BLaER1 treated with 17β-estradiol and CSF1 and Interleukin-3, amounts not matched to agents 10 nM and 100 nM (cell line): ENCODE measurements around the gene UBAC2.

Experiments
- H3K27ac ChIP-seq, 11 experiments: shearing (Covaris generic); formaldehyde crosslinking; 2 replicates each; pipeline ENCODE4 v1.8.1; 2022
- H3K27me3 ChIP-seq, 11 experiments: shearing (Covaris generic); formaldehyde crosslinking; 2 replicates each; pipeline ENCODE4 v1.8.1; 2022
- H3K36me3 ChIP-seq, 11 experiments: shearing (Covaris generic); formaldehyde crosslinking; 2 replicates each; pipeline ENCODE4 v1.8.1; 2022
- H3K4me1 ChIP-seq, 10 experiments: shearing (Covaris generic); formaldehyde crosslinking; 2 replicates each; pipeline ENCODE4 v1.8.1; 2022
- H3K4me2 ChIP-seq, 11 experiments: shearing (Covaris generic); formaldehyde crosslinking; 2 replicates each; pipeline ENCODE4 v1.8.1; 2022
- H3K4me3 ChIP-seq, 10 experiments: shearing (Covaris generic); formaldehyde crosslinking; 2 replicates each; pipeline ENCODE4 v1.8.1; 2022
- H3K9ac ChIP-seq, 11 experiments: shearing (Covaris generic); formaldehyde crosslinking; 2 replicates each; pipeline ENCODE4 v1.8.1; 2022
- H3K9me3 ChIP-seq, 11 experiments: shearing (Covaris generic); formaldehyde crosslinking; replicated peaks in 1 of 11; 2 replicates each; pipeline ENCODE4 v1.8.1; 2022
- H4K20me1 ChIP-seq, 11 experiments: shearing (Covaris generic); formaldehyde crosslinking; 2 replicates each; pipeline ENCODE4 v1.8.1; 2022
- Cebpa-rat ChIP-seq, 11 experiments: shearing (Covaris generic); IDR thresholded peaks; 2 replicates each; pipeline ENCODE4 v1.8.1; 2022

Gene UBAC2

DNA sequence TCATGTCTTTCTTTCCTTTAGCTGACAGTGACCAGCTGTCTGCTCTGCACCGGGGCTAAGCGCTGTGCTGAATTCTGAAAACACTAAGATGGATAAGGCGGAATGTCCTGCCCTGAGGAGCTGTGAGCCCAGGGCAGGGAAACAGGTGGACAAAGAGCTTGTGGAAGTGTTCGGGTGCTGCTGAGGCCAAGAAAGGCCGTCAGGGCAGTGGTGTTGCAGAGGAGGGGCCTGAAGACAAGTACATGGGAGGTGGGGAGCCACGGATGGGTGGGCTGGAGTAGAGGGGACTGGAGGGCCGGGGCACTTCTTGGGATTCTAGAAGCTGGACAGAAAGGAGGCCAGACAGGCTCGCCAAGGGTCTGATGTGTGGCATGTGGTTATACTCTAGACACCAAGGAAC, 172.8 kb downstream of the UBAC2 start:
- H3K4me3 ChIP-seq: no peak overlapping the region
- no peak overlapping the region for H3K9ac ChIP-seq
- H3K27ac ChIP-seq: peak overlapping the region in 1 of 11 experiments; percentile 18; a peak in 1 of 22 replicates
- TF ChIP-seq Cebpa-rat (IDR thresholded peaks at IDR 0.05): no peak
- H3K4me2 ChIP-seq: peak overlapping the region in 10 of 11 experiments; percentile 49 to 93 (median 81); a peak in 14 of 22 replicates
- H3K9me3 ChIP-seq: peaks cover 0 to 1% (median 0%) of the 10 kb centered on the region in 11 experiments; a peak in 3 of 22 replicates
- peaks cover 34 to 60% (median 44%) of the 10 kb centered on the region in 10 experiments for H3K4me1 ChIP-seq
- peaks cover 52 to 80% (median 70%) of the 10 kb centered on the region in 11 experiments for H3K36me3 ChIP-seq
- H4K20me1 ChIP-seq: peaks cover 0 to 16% (median 4%) of the 10 kb centered on the region in 11 experiments; a peak in 7 of 22 replicates
- H3K27me3 ChIP-seq: no peaks in the 10 kb centered on the region

DNA sequence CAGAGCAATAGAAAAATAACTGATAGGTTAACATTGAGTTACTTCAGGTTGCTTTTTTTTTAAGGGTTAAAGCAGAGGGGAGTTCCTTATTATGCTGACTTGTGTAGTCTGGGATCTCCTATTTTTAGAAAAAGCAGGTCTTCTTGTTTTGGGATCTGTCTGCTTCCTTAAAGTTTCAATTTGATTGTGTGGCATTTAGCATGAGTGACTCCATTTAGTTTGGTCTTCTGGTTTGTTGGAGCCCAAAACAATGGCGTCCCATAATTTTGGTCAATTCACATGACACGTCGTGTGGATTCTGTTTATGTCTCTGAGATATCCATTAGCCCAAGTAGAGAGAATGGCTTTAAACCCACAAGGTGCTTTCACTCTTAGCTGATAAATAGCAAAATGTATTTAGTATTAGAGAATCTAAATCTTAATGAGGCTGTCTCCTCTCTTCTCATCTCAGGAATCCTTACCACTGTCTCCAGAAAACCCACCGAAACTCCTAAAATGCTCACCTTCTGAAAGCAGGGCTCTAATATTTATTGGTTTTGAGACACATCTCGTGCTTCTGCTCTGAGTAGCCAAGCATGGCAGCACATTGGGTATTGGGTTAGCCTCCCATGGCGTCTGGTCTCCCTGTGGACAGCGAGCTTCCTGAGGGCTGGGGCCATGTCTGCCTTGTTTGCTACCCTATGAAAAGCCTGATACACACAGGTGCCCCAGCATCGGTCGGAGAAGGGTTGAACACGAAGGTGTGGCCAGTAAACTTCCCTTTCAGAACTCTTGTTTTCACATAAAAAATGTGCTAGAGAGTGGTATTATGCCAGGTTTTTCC, 173.7 kb downstream of the UBAC2 start:
- no peak for TF ChIP-seq Cebpa-rat (IDR thresholded peaks at IDR 0.05)
- Histone ChIP-seq H3K4me1 (peaks cover 44 to 70% (median 53%) of the 10 kb centered on the region in 10 experiments), H3K27me3 (no peaks in the 10 kb centered on the region), H3K9me3 (peaks cover 0 to 5% (median 0%) of the 10 kb centered on the region in 11 experiments; a peak in 4 of 22 replicates), H3K4me3 (no peak overlapping the region), H3K9ac (peak overlapping the region in 2 of 11 experiments; percentile 24 to 54; a peak in 2 of 22 replicates), H4K20me1 (peaks cover 0 to 16% (median 4%) of the 10 kb centered on the region in 11 experiments; a peak in 7 of 22 replicates), H3K36me3 (peaks cover 43 to 79% (median 69%) of the 10 kb centered on the region in 11 experiments), H3K27ac (peak overlapping the region; percentile 8 to 77 (median 66); a peak in 17 of 22 replicates), H3K4me2 (peak overlapping the region; percentile 71 to 93 (median 82))

DNA sequence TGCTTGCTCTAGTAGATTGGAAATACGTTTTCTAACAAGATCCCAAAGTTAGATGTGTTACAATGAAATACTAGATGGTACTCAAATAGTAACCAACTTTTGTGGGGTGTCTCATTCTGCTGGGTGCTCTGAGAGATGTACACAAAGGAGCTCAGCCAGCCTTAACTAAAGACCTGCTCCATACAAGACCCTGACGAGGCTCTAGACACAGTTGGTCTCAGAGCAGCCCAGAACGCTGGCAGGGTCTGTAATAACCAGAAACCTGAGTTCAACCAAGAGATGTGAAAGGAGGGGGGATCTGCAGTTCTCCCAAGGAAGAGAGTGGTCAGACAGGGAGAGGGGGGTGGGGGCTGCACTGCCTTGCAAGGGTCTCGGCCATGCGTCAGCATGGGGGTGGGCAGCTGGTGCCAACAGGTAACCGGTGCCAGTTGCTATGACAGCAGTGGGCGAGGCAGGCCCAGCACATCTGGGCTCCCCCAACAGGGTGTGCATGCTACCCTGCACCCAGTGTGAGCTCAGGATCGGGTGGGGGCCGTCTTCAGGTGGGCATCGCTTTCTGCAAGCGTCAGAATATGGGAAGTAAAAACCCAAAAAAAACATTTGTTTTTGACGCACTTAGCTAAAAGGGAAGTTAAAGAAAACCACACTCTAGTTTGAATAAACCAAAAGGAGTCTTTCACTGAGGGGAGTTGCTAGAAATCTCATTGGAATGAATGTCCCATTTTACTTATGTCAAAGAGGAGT, 174.5 kb downstream of the UBAC2 start:
- Histone ChIP-seq H3K4me1 (peaks cover 49 to 75% (median 59%) of the 10 kb centered on the region in 10 experiments), H3K9me3 (peaks cover 0 to 5% (median 0%) of the 10 kb centered on the region in 11 experiments; a peak in 4 of 22 replicates), H3K4me3 (no peak overlapping the region; a peak in 2 of 20 replicates), H3K27ac (peak overlapping the region; percentile 8 to 77 (median 66); a peak in 19 of 22 replicates), H3K36me3 (peaks cover 37 to 79% (median 63%) of the 10 kb centered on the region in 11 experiments), H4K20me1 (peaks cover 0 to 16% (median 4%) of the 10 kb centered on the region in 11 experiments; a peak in 7 of 22 replicates), H3K4me2 (peak overlapping the region; percentile 71 to 93 (median 82)), H3K27me3 (no peaks in the 10 kb centered on the region), H3K9ac (peak overlapping the region in 7 of 11 experiments; percentile 24 to 68 (median 29); a peak in 7 of 22 replicates)
- no peak for TF ChIP-seq Cebpa-rat (IDR thresholded peaks at IDR 0.05)

DNA sequence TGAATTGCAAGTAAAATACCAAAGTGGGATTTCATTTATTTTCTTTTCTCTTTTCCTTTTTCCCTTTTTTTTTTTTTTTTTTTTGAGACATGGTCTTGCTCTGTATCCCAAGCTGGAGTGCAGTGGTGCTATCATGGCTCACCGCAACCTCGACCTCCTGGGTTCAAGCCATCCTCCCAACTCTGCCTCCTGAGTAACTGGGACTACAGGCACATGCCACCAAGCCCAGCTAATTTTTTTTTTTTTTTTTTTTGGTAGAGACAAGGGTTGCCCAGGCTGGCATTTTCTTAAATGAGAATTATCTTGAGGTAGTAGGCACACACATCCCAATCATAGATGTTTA, 175.1 kb downstream of the UBAC2 start:
- peak overlapping the region; percentile 71 to 93 (median 82) for H3K4me2 ChIP-seq
- peak overlapping the region; percentile 4 to 77 (median 66); a peak in 19 of 22 replicates for H3K27ac ChIP-seq
- H3K9ac ChIP-seq: peak overlapping the region in 6 of 11 experiments; percentile 2 to 68 (median 29); a peak in 7 of 22 replicates
- no peak for TF ChIP-seq Cebpa-rat (IDR thresholded peaks at IDR 0.05)
- peaks cover 0 to 5% (median 0%) of the 10 kb centered on the region in 11 experiments; a peak in 4 of 22 replicates for H3K9me3 ChIP-seq
- H3K4me3 ChIP-seq: peak overlapping the region in 1 of 10 experiments; percentile 17; a peak in 1 of 20 replicates
- H4K20me1 ChIP-seq: peaks cover 0 to 16% (median 4%) of the 10 kb centered on the region in 11 experiments; a peak in 7 of 22 replicates
- peaks cover 37 to 79% (median 63%) of the 10 kb centered on the region in 11 experiments for H3K36me3 ChIP-seq
- peaks cover 49 to 75% (median 59%) of the 10 kb centered on the region in 10 experiments for H3K4me1 ChIP-seq
- H3K27me3 ChIP-seq: no peaks in the 10 kb centered on the region

DNA sequence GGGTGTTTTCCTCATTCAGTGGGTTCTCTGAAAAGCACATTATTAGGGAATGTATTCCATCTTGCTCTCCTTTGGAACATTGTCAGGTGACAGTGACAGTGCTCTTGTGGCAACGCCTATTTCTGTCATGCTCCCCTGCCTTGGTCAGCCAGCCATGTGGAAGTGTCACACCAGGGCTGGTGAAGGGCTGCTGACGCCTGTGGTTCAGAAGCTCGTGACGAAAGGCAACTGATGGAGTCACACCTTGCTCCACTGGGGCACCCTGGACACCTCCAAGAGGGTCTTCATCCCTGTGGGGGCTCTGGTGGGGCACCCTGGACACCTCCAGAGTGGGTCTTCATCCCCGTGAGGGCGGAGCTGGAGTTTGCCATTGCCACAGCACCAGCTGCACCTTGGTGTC, 175.5 kb downstream of the UBAC2 start:
- TF ChIP-seq Cebpa-rat (IDR thresholded peaks at IDR 0.05): no peak

DNA sequence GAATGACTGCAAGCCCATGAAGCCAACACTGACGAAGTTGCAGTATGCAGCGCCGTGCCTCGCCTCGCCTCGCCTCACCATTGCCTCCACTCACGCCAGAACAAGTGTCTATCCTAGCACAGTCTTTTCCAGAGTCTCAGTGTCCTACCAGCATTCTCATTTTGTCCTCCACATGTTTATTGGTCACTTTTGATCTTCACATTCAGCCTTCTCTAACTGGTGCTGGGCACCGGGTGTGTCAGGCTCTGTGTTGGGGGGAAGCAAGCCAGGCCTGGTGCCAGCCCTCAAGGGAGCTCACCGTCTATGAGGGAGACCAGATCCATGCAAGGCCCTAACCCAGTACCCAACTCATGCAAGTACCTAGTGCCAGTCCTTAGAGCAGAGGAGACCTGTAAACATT, 176.3 kb downstream of the UBAC2 start:
- TF ChIP-seq Cebpa-rat (IDR thresholded peaks at IDR 0.05): no peak

More for the DNA sequence above, 175.5 kb downstream of the UBAC2 start:
- H3K27ac ChIP-seq: peak overlapping the region; percentile 4 to 77 (median 66); a peak in 19 of 22 replicates
- peak overlapping the region in 1 of 10 experiments; percentile 17; a peak in 1 of 20 replicates for H3K4me3 ChIP-seq
- peak overlapping the region in 8 of 11 experiments; percentile 2 to 68 (median 22); a peak in 7 of 22 replicates for H3K9ac ChIP-seq
- peaks cover 0 to 16% (median 4%) of the 10 kb centered on the region in 11 experiments; a peak in 7 of 22 replicates for H4K20me1 ChIP-seq
- H3K4me2 ChIP-seq: peak overlapping the region; percentile 71 to 93 (median 82)
- H3K27me3 ChIP-seq: no peaks in the 10 kb centered on the region
- peaks cover 49 to 75% (median 60%) of the 10 kb centered on the region in 10 experiments for H3K4me1 ChIP-seq
- H3K36me3 ChIP-seq: peaks cover 37 to 79% (median 64%) of the 10 kb centered on the region in 11 experiments
- H3K9me3 ChIP-seq: peaks cover 0 to 5% (median 0%) of the 10 kb centered on the region in 11 experiments; a peak in 4 of 22 replicates

DNA sequence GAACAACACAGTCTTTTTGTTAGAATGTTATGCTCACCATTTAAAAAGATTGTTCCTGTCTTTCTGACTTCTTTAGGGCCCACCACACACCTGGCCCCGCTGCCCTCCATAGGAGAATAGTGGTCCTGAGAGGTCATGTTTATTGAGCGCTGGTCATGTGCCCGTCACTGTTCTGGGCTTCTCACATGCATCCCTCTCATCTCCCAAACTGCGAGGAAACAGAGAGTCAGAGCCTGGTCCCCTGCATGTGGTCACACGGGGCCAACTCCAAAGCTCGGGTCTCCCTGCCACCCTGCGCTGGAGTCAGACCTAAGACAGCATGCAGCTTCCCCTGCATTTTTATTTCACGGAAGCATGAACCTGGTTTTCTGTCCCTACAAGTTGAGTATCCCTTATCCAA, 177.0 kb downstream of the UBAC2 start:
- Histone ChIP-seq H3K4me3 (no peak overlapping the region), H3K4me2 (peak overlapping the region in 1 of 11 experiments; percentile 91; a peak in 3 of 22 replicates), H4K20me1 (peaks cover 0 to 21% (median 7%) of the 10 kb centered on the region in 11 experiments; a peak in 10 of 22 replicates), H3K27ac (no peak overlapping the region), H3K4me1 (peaks cover 54 to 84% (median 71%) of the 10 kb centered on the region in 10 experiments), H3K9me3 (peaks cover 0 to 5% (median 0%) of the 10 kb centered on the region in 11 experiments; a peak in 3 of 22 replicates), H3K27me3 (no peaks in the 10 kb centered on the region), H3K9ac (no peak overlapping the region), H3K36me3 (peaks cover 29 to 70% (median 55%) of the 10 kb centered on the region in 11 experiments)
- no peak for TF ChIP-seq Cebpa-rat (IDR thresholded peaks at IDR 0.05)

More for the DNA sequence above, 176.3 kb downstream of the UBAC2 start:
- H3K4me2 ChIP-seq: peak overlapping the region in 10 of 11 experiments; percentile 71 to 93 (median 82); a peak in 17 of 22 replicates
- peaks cover 0 to 16% (median 4%) of the 10 kb centered on the region in 11 experiments; a peak in 8 of 22 replicates for H4K20me1 ChIP-seq
- H3K9me3 ChIP-seq: peaks cover 0 to 5% (median 0%) of the 10 kb centered on the region in 11 experiments; a peak in 4 of 22 replicates
- H3K4me3 ChIP-seq: no peak overlapping the region
- peaks cover 36 to 77% (median 62%) of the 10 kb centered on the region in 11 experiments for H3K36me3 ChIP-seq
- peaks cover 49 to 82% (median 64%) of the 10 kb centered on the region in 10 experiments for H3K4me1 ChIP-seq
- peak overlapping the region in 7 of 11 experiments; percentile 65 to 77 (median 71); a peak in 9 of 22 replicates for H3K27ac ChIP-seq
- H3K27me3 ChIP-seq: no peaks in the 10 kb centered on the region
- no peak overlapping the region for H3K9ac ChIP-seq
